B cell (primary cell): ENCODE results near the gene EPHB6. TPM values are rescaled to one million over a fixed set of nuclear protein-coding genes. Genes with fewer than 3 reads are reported as not detected.

Experiments used
- ATAC-seq: fragments of 200-7000 bp; cut with Tn5 transposase; one replicate; pipeline ENCODE4 v1.10.0; 2021; ENCODE audit warnings: low read depth, mild to moderate bottlenecking, moderate number of reproducible peaks, moderate library complexity
- CTCF ChIA-PET: fragments of 350-600 bp; sonication (Branson Sonifier 250); formaldehyde crosslinking; loops from one replicate; lab custom pipeline; 2021; ENCODE audit warnings: antibody characterized with exemption, inconsistent platforms; lab: Charles Lee
- POLR2A ChIA-PET: fragments of 350-600 bp; sonication (Branson Sonifier 250); formaldehyde crosslinking; loops from one replicate; lab custom pipeline; 2021; ENCODE audit warnings: antibody characterized with exemption; lab: Charles Lee
- DNase-seq: peaks from one replicate; pipeline ENCODE4 v3.0.0; 2013
- H2AFZ ChIP-seq: 2 replicates; pipeline ENCODE4 v1.6.1; 2012; ENCODE audit warnings: mild to moderate bottlenecking, low read depth, low read length; ENCODE audit not compliant: insufficient read depth, poor library complexity, severe bottlenecking
- H3K27ac ChIP-seq, 2 donors: 1 replicate in 1 of 2; 2 replicates in 1 of 2; pipeline ENCODE4 v1.5.1; 2012 to 2013; ENCODE audit warnings: low read length in 2 of 2, mild to moderate bottlenecking in 2 of 2, moderate library complexity in 1 of 2
- H3K27me3 ChIP-seq, 4 experiments: fragments of 200-600 bp in 1 of 4; sonication (generic) in 1 of 4; replicated peaks in 1 of 4; 1 replicate in 2 of 4; 2 replicates in 2 of 4; pipeline versions ENCODE4 v1.6.1 to v1.7.0; 2013 to 2016; ENCODE audit warnings: low read length in 3 of 4, mild to moderate bottlenecking in 2 of 4, mixed read lengths in 1 of 4, moderate library complexity in 1 of 4; ENCODE audit not compliant: insufficient read depth in 4 of 4, control insufficient read depth in 3 of 4; ENCODE audit errors: control extremely low read depth in 1 of 4
- H3K36me3 ChIP-seq, 2 experiments: replicated peaks in 1 of 2; 1 replicate in 1 of 2; 2 replicates in 1 of 2; pipeline versions ENCODE4 v1.6.1 to v1.7.1; 2013; ENCODE audit warnings: low read length in 1 of 2; ENCODE audit not compliant: insufficient read depth in 2 of 2, control insufficient read depth in 1 of 2; ENCODE audit errors: control extremely low read depth in 1 of 2, extremely low read depth in 1 of 2
- H3K4me1 ChIP-seq, 2 donors: fragments of 200-600 bp in 1 of 2; sonication (generic) in 1 of 2; 1 replicate in 1 of 2; 2 replicates in 1 of 2; pipeline versions ENCODE4 v1.5.1 to v1.6.1; 2013 to 2017; ENCODE audit warnings: low read length in 2 of 2; ENCODE audit not compliant: control insufficient read depth in 2 of 2, insufficient read depth in 2 of 2
- H3K4me2 ChIP-seq: replicated peaks from 2 replicates; pipeline ENCODE3; 2012; ENCODE audit warnings: mild to moderate bottlenecking, low read depth, low read length; ENCODE audit not compliant: poor library complexity, severe bottlenecking
- H3K4me3 ChIP-seq, 5 experiments: fragments of 200-600 bp in 1 of 5; sonication (generic) in 1 of 5; 1 replicate in 3 of 5; 2 replicates in 2 of 5; pipeline versions ENCODE4 v1.5.1 to v1.7.0; 2011 to 2016; ENCODE audit warnings: low read length in 4 of 5, mild to moderate bottlenecking in 4 of 5, low read depth in 2 of 5, control low read depth in 1 of 5, moderate library complexity in 1 of 5; ENCODE audit not compliant: insufficient read depth in 1 of 5; ENCODE audit errors: control extremely low read depth in 1 of 5, extremely low read depth in 1 of 5
- H3K79me2 ChIP-seq: fragments of 200-600 bp; sonication (generic); one replicate; pipeline ENCODE4 v1.6.0; 2016; ENCODE audit warnings: low read length; ENCODE audit not compliant: control insufficient read depth, insufficient read depth
- H3K9ac ChIP-seq: fragments of 200-600 bp; sonication (generic); 2 replicates; pipeline ENCODE4 v1.6.1; 2017; ENCODE audit warnings: mild to moderate bottlenecking, low read length, moderate library complexity
- H3K9me3 ChIP-seq, 3 donors: one replicate each; pipeline versions ENCODE4 v1.6.1 to v1.7.1; 2013; ENCODE audit warnings: low read length in 2 of 3; ENCODE audit not compliant: control insufficient read depth in 2 of 3, insufficient read depth in 1 of 3; ENCODE audit errors: control extremely low read depth in 1 of 3
- H4K20me1 ChIP-seq: 2 replicates; pipeline ENCODE4 v1.6.0; 2012; ENCODE audit warnings: mild to moderate bottlenecking, low read length; ENCODE audit not compliant: insufficient read depth, control insufficient read depth, poor library complexity, severe bottlenecking
- H3K27ac Mint-ChIP-seq: one replicate; pipeline ENCODE4 v1.8.0; 2021; ENCODE audit warnings: mixed read lengths
- H3K27me3 Mint-ChIP-seq: one replicate; pipeline ENCODE4 v1.8.0; 2021; ENCODE audit warnings: mixed read lengths
- H3K4me1 Mint-ChIP-seq: one replicate; pipeline ENCODE4 v1.8.0; 2021; ENCODE audit warnings: mixed read lengths
- H3K4me3 Mint-ChIP-seq: one replicate; pipeline ENCODE4 v1.8.0; 2021; ENCODE audit warnings: mixed read lengths
- H3K9me3 Mint-ChIP-seq: one replicate; pipeline ENCODE4 v1.8.0; 2022; ENCODE audit warnings: mixed read lengths; ENCODE audit not compliant: insufficient read depth
- CTCF ChIP-seq: fragments of 200-600 bp; IDR thresholded peaks from one replicate; pipeline ENCODE4 v1.8.0; 2022; ENCODE audit warnings: antibody characterized with exemption, mild to moderate bottlenecking
- EZH2 ChIP-seq: IDR thresholded peaks from 2 replicates; pipeline ENCODE4 v1.6.1; 2012; ENCODE audit warnings: borderline replicate concordance, low read depth, mild to moderate bottlenecking, moderate library complexity, low read length; ENCODE audit not compliant: insufficient read depth, poor library complexity, severe bottlenecking
- WGBS: methylation state at CpG from one replicate; pipeline ENCODE4 v1.1.5; 2013; ENCODE audit warnings: missing lambda C conversion rate; ENCODE audit not compliant: insufficient coverage; 5-methylcytosine and 5-hydroxymethylcytosine counted together
- intact Hi-C: fragments of 100-400 bp; cut with micrococcal nuclease; formaldehyde crosslinking; loops from one replicate; pipeline ENCODE4 v1.10.0; 2022
- polyA plus RNA-seq: library from polyadenylated mRNA; depleted of rRNA; stranded (reverse); fragments of >200 nt; gene quantifications from 2 replicates; pipeline ENCODE4 v1.2.3, GENCODE V29; 2012
- total RNA-seq, 2 donors: library from RNA; stranded (reverse); fragments of 120-200 nt in 1 of 2; gene quantifications; 1 replicate in 1 of 2; 2 replicates in 1 of 2; pipeline versions ENCODE4 v1.2.3 to v1.2.4, GENCODE V29; 2013 to 2022

The EPHB6 gene
- total and polyA plus RNA-seq, 2 donors (not counting 1 experiment from before 2014, with no cell fraction given): 65.3 to 69.6 TPM

- no peaks in the 10 kb centered on the region for H3K4me1 ChIP-seq
- H3K27me3 ChIP-seq: peaks cover 0 to 9% (median 3%) of the 10 kb centered on the region in 4 experiments
- H3K79me2 ChIP-seq: no peaks in the 10 kb centered on the region
- no peaks in the 10 kb centered on the region for H4K20me1 ChIP-seq
- no peak for ATAC-seq
- Mint-ChIP-seq H3K4me1 (no peaks in the 10 kb centered on the region), H3K27ac (no peak overlapping the region), H3K9me3 (no peaks in the 10 kb centered on the region), H3K4me3 (no peak overlapping the region), H3K27me3 (peaks cover 45% of the 10 kb centered on the region)
- H3K27ac ChIP-seq: no peak overlapping the region
- no peak for TF ChIP-seq CTCF
- TF ChIP-seq EZH2: no peak
- POLR2A ChIA-PET: no interaction called here
- H3K9ac ChIP-seq: no peak overlapping the region
- no CpG with 5 or more reads among the region's 2 CpGs for WGBS
- H3K36me3 ChIP-seq: no peaks in the 10 kb centered on the region
- CTCF ChIA-PET: interaction anchor here (0.8 to 3.6 kb wide), 9 partner anchors 9 to 305 kb away, joined by 3 to 21 read pairs (median 4); no protein-coding TSS in a partner anchor
- H2AFZ ChIP-seq: no peak overlapping the region
- DNase-seq: no peak
- no peak overlapping the region for H3K4me2 ChIP-seq
- no peak overlapping the region for H3K4me3 ChIP-seq
- intact Hi-C loops: no loop called here
- peaks cover 0 to 3% (median 2%) of the 10 kb centered on the region in 3 donors for H3K9me3 ChIP-seq
Measured at GRCh38 chr7:142910031-142910433, 55.2 kb downstream of the EPHB6 start.

GRCh38 chr7:142910481-142910880, 55.6 kb downstream of the EPHB6 start:
- no peak overlapping the region for H3K4me3 Mint-ChIP-seq
- no peaks in the 10 kb centered on the region for H3K4me1 ChIP-seq

More at GRCh38 chr7:142910481-142910880, 55.6 kb downstream of the EPHB6 start:
- no peaks in the 10 kb centered on the region for H3K79me2 ChIP-seq
- H3K4me2 ChIP-seq: no peak overlapping the region
- Mint-ChIP-seq H3K4me1 (no peaks in the 10 kb centered on the region), H3K9me3 (no peaks in the 10 kb centered on the region), H3K27me3 (peaks cover 45% of the 10 kb centered on the region), H3K27ac (no peak overlapping the region)
- H3K9ac ChIP-seq: no peak overlapping the region
- intact Hi-C loops: no loop called here
- POLR2A ChIA-PET: no interaction called here
- TF ChIP-seq EZH2: no peak
- TF ChIP-seq CTCF: no peak
- H3K9me3 ChIP-seq: peaks cover 0 to 3% (median 2%) of the 10 kb centered on the region in 3 donors
- H3K36me3 ChIP-seq: no peaks in the 10 kb centered on the region
- CTCF ChIA-PET: interaction anchor here (0.9 to 3.6 kb wide), 6 partner anchors 10 to 304 kb away, joined by 3 to 21 read pairs (median 6); no protein-coding TSS in a partner anchor
- no peak overlapping the region for H3K4me3 ChIP-seq
- no peak overlapping the region for H2AFZ ChIP-seq
- WGBS: no CpG with 5 or more reads among the region's 2 CpGs
- peaks cover 0 to 9% (median 3%) of the 10 kb centered on the region in 4 experiments for H3K27me3 ChIP-seq
- ATAC-seq: no peak
- no peak overlapping the region for H3K27ac ChIP-seq
- DNase-seq: no peak
- H4K20me1 ChIP-seq: no peaks in the 10 kb centered on the region
